ENCODE data around the gene OR8H1.

Gene OR8H1

GRCh38 chr11:56292154-56292553 lies at the start of gene OR8H1:
Gene OR8H1, minus strand, starts transcription at chr11:56292254. Its CDS starts 1,192 bp downstream, at chr11:56291062.
- DNase-seq, result no peak

- no peak for DNase-seq
These were observed 48.2 kb upstream of the OR8H1 start for GRCh38 chr11:56340289-56340688.

- DNase-seq, result no peak
These were observed 41.1 kb upstream of the OR8H1 start for GRCh38 chr11:56333156-56333555.

GRCh38 chr11:56331861-56332491 lies 39.9 kb upstream of the OR8H1 start:
- no peak for DNase-seq

- DNase-seq, result no peak
These were observed 22.8 kb upstream of the OR8H1 start, which contains the start of gene OR8K3 for GRCh38 chr11:56314844-56315243. Gene OR8K3, plus strand, starts transcription at chr11:56315144. Its CDS starts 3,163 bp downstream, at chr11:56318307.

GRCh38 chr11:56307836-56308235 lies 15.8 kb upstream of the OR8H1 start:
- DNase-seq, result no peak

- DNase-seq, result no peak
These were observed 4.8 kb upstream of the OR8H1 start for GRCh38 chr11:56296898-56297297.

- DNase-seq, result no peak
These were observed 18.2 kb downstream of the OR8H1 start, which contains the start of gene OR5T1 for GRCh38 chr11:56273854-56274253. Gene OR5T1, plus strand, starts transcription at chr11:56274154. Its CDS starts 1,485 bp downstream, at chr11:56275639.

- DNase-seq, result no peak
These were observed 21.0 kb downstream of the OR8H1 start for GRCh38 chr11:56271092-56271491.

GRCh38 chr11:56251954-56252353 lies 40.1 kb downstream of the OR8H1 start, which contains the start of gene OR5T3:
Gene OR5T3, plus strand, starts transcription at chr11:56252254. Its CDS starts 0 bp downstream, at chr11:56252254.
- no peak for DNase-seq

All from hematopoietic multipotent progenitor cell treated with erythropoietin and hydrocortisone succinate and interleukin-3 and kit ligand, for 6 days (in vitro differentiated cells).